Esophagus squamous epithelium (tissue), 5 donors: ENCODE measurements around the gene CSAD. TPM values are rescaled to one million over a fixed set of nuclear protein-coding genes. Genes with fewer than 3 reads are reported as not detected.
"Not testable (repeated sequence)": the region's sequence is repeated elsewhere in the genome, so short reads cannot be mapped to it uniquely, and the experiment has no call there.

Experiments
- DNase-seq: peaks from one replicate; lab custom pipeline; 2025; lab: John Stamatoyannopoulos, UW
- H3K27ac ChIP-seq, 4 donors: fragments of 200-600 bp; sonication (generic); one replicate each; pipeline ENCODE4 v1.5.1; 2016 to 2019; ENCODE audit warnings: mild to moderate bottlenecking in 1 of 4
- H3K27me3 ChIP-seq, 4 donors: fragments of 200-600 bp; sonication (generic); 1 replicate in 3 of 4; 2 replicates in 1 of 4; pipeline versions ENCODE4 v1.5.1 to v1.6.0; 2017 to 2021; ENCODE audit warnings: antibody characterized with exemption in 1 of 4
- H3K36me3 ChIP-seq, 3 donors: fragments of 200-600 bp; sonication (generic); one replicate each; pipeline ENCODE4 v1.5.1; 2016 to 2019
- H3K4me1 ChIP-seq, 3 donors: fragments of 200-600 bp; sonication (generic); one replicate each; pipeline ENCODE4 v1.5.1; 2017 to 2019
- H3K4me3 ChIP-seq, 4 donors: fragments of 200-600 bp; sonication (generic); 1 replicate in 3 of 4; 2 replicates in 1 of 4; pipeline ENCODE4 v1.5.1; 2016 to 2019; ENCODE audit warnings: mild to moderate bottlenecking in 2 of 4, moderate library complexity in 1 of 4
- H3K9me3 ChIP-seq, 3 donors: fragments of 200-600 bp; sonication (generic); one replicate each; pipeline ENCODE4 v1.5.1; 2016 to 2019
- CTCF ChIP-seq, 6 experiments: fragments of 450-650 bp in 4 of 6; fragments of 200-600 bp in 2 of 6; sonication (generic) in 2 of 6; IDR thresholded peaks; one replicate each; pipeline ENCODE4 v1.5.1; 2016 to 2019; ENCODE audit warnings: antibody characterized with exemption in 6 of 6, mild to moderate bottlenecking in 4 of 6, moderate library complexity in 4 of 6
- POLR2A ChIP-seq, 4 donors: fragments of 450-650 bp; IDR thresholded peaks; one replicate each; pipeline ENCODE4 v1.6.1; 2017; ENCODE audit warnings: antibody characterized with exemption in 4 of 4, mild to moderate bottlenecking in 4 of 4, moderate library complexity in 3 of 4
- WGBS, 2 donors: methylation state at CpG; one replicate each; pipeline ENCODE4 v1.1.5; 2018; 5-methylcytosine and 5-hydroxymethylcytosine counted together
- intact Hi-C: fragments of 100-400 bp; cut with DNase I; formaldehyde crosslinking; loops from one replicate; pipeline ENCODE4 v1.15.0; 2022
- total RNA-seq, 4 donors: library from RNA; depleted of rRNA; stranded (reverse); fragments of >200 nt; gene quantifications; one replicate each; pipeline ENCODE4 v1.1.0, GENCODE V29; 2016
- donor health status: DM: yes; HTN: yes; CAD: no.

Gene CSAD
- total RNA-seq, 4 donors from 2014 or later, result 11.4 to 30.5 (median 15.7) TPM

GRCh38 chr12:53169644-53170043 lies 11.1 kb downstream of the CSAD start:
- Histone ChIP-seq H3K9me3 (no peaks in the 10 kb centered on the region), H3K4me1 (no peaks in the 10 kb centered on the region), H3K4me3 (no peak overlapping the region), H3K27me3 (no peaks in the 10 kb centered on the region), H3K27ac (no peak overlapping the region), H3K36me3 (peaks cover 0 to 79% (median 8%) of the 10 kb centered on the region in 3 donors)
- TF ChIP-seq CTCF (IDR thresholded peaks at IDR 0.05) (no peak), POLR2A (IDR thresholded peaks at IDR 0.05) (no peak)
- DNase-seq, result no peak
- 85 to 100% methylated on average over 5 to 7 of the region's 7 CpGs for WGBS, 2 donors
- intact Hi-C loops, result no loop called here

GRCh38 chr12:53166837-53167236 lies 13.9 kb downstream of the CSAD start:
- Histone ChIP-seq H3K4me1 (no peaks in the 10 kb centered on the region), H3K9me3 (no peaks in the 10 kb centered on the region), H3K36me3 (peaks cover 0 to 68% (median 8%) of the 10 kb centered on the region in 3 donors), H3K27ac (no peak overlapping the region), H3K27me3 (no peaks in the 10 kb centered on the region), H3K4me3 (no peak overlapping the region)
- no peak for DNase-seq
- TF ChIP-seq POLR2A (IDR thresholded peaks at IDR 0.05) (no peak), CTCF (IDR thresholded peaks at IDR 0.05) (no peak)
- intact Hi-C loops, result no loop called here

- not testable (repeated sequence) for H3K4me1 ChIP-seq, H3K27me3 ChIP-seq, H3K27ac ChIP-seq, H3K9me3 ChIP-seq, DNase-seq, H3K4me3 ChIP-seq
- 89 to 93% methylated on average over 1 to 2 of the region's 2 CpGs for WGBS, 2 donors
- peaks cover 0 to 63% (median 0%) of the 10 kb centered on the region in 3 donors for H3K36me3 ChIP-seq
- intact Hi-C loops, result loop anchor here (5.0 kb wide), 1 partner anchor 34 kb away; no protein-coding TSS in a partner anchor
These were observed 17.7 kb downstream of the CSAD start for GRCh38 chr12:53163008-53163407.

- H3K4me1 ChIP-seq, result peaks cover 0 to 8% (median 0%) of the 10 kb centered on the region in 3 donors
- no peaks in the 10 kb centered on the region for H3K9me3 ChIP-seq
- intact Hi-C loops, result loop anchor here (5.0 kb wide), 1 partner anchor 36 kb away; no protein-coding TSS in a partner anchor
- no peak for TF ChIP-seq CTCF (IDR thresholded peaks at IDR 0.05)
- no peak for TF ChIP-seq POLR2A (IDR thresholded peaks at IDR 0.05)
- H3K27ac ChIP-seq, result no peak overlapping the region
- H3K4me3 ChIP-seq, result no peak overlapping the region
- peaks cover 0 to 58% (median 0%) of the 10 kb centered on the region in 3 donors for H3K36me3 ChIP-seq
- H3K27me3 ChIP-seq, result no peaks in the 10 kb centered on the region
- no peak for DNase-seq
- 93 to 95% methylated on average over 3 to 5 of the region's 8 CpGs for WGBS, 2 donors
These were observed 19.4 kb downstream of the CSAD start for GRCh38 chr12:53161119-53161911.

- TF ChIP-seq POLR2A (IDR thresholded peaks at IDR 0.05), result no peak
- no peak for TF ChIP-seq CTCF (IDR thresholded peaks at IDR 0.05)
- intact Hi-C loops, result loop anchor here (5.0 kb wide), 1 partner anchor 37 kb away; no protein-coding TSS in a partner anchor
- H3K4me3 ChIP-seq, result no peak overlapping the region
- H3K27ac ChIP-seq, result no peak overlapping the region
- H3K4me1 ChIP-seq, result peaks cover 0 to 8% (median 0%) of the 10 kb centered on the region in 3 donors
- no peaks in the 10 kb centered on the region for H3K9me3 ChIP-seq
- WGBS, 2 donors, result 73 to 83% methylated on average over 2 of the region's 2 CpGs
- H3K27me3 ChIP-seq, result no peaks in the 10 kb centered on the region
- peaks cover 0 to 52% (median 0%) of the 10 kb centered on the region in 3 donors for H3K36me3 ChIP-seq
- no peak for DNase-seq
These were observed 20.1 kb downstream of the CSAD start for GRCh38 chr12:53160673-53161072.
